OCI-LY3 (cell line): Measurements from ENCODE around the gene UBAP2.

Source experiments
- CTCF ChIP-seq: fragments of 200-600, 300-600 bp; sonication (generic); IDR thresholded peaks from 2 replicates; pipeline ENCODE4 v1.5.1; 2014; ENCODE audit warnings: antibody characterized with exemption, low read length, low read depth
- EZH2phosphoT487 ChIP-seq: fragments of 200-600 bp; shearing (Covaris generic); IDR thresholded peaks from 2 replicates; pipeline ENCODE4 v1.6.1; 2018; ENCODE audit warnings: antibody characterized with exemption, mixed run types, low read depth

GRCh38 chr9:34098307-34098706 lies 49.6 kb upstream of the UBAP2 start:
- TF ChIP-seq CTCF (no peak), EZH2phosphoT487 (no peak)
